Neural cell (in vitro differentiated cells): ENCODE results near the gene POLR3K. TPM values are rescaled to one million over a fixed set of nuclear protein-coding genes. Genes with fewer than 3 reads are reported as not detected.

Experiments used
- H2AFZ ChIP-seq: fragments of 200-600, 300-800 bp; sonication (generic), shearing (Covaris generic); 2 replicates; pipeline ENCODE4 v1.6.0; 2014; ENCODE audit warnings: low read depth, mild to moderate bottlenecking, antibody characterized with exemption, low read length, moderate library complexity
- H3F3A ChIP-seq: fragments of 200-600 bp; shearing (Covaris generic); 2 replicates; pipeline ENCODE4 v1.6.1; 2016; ENCODE audit warnings: mild to moderate bottlenecking, moderate library complexity, mixed read lengths, antibody characterized with exemption, low read length; ENCODE audit not compliant: insufficient read depth, poor library complexity, severe bottlenecking
- H3K27ac ChIP-seq: fragments of 200-600, 300-800 bp; sonication (generic), shearing (Covaris generic); 2 replicates; pipeline ENCODE4 v1.5.1; 2014; ENCODE audit warnings: mild to moderate bottlenecking, low read length, moderate library complexity
- H3K27me3 ChIP-seq: fragments of 300-800, 200-600 bp; sonication (generic), shearing (Covaris generic); 2 replicates; pipeline ENCODE4 v1.6.0; 2014; ENCODE audit warnings: mild to moderate bottlenecking, low read depth, low read length, moderate library complexity; ENCODE audit not compliant: insufficient read depth
- H3K36me3 ChIP-seq: fragments of 300-800, 200-600 bp; sonication (generic), shearing (Covaris generic); 2 replicates; pipeline ENCODE4 v1.5.1; 2014; ENCODE audit warnings: mild to moderate bottlenecking, antibody characterized with exemption, low read length, moderate library complexity; ENCODE audit not compliant: insufficient read depth
- H3K4me2 ChIP-seq: fragments of 300-800, 200-600 bp; sonication (generic), shearing (Covaris generic); 2 replicates; pipeline ENCODE4 v1.6.0; 2014; ENCODE audit warnings: mild to moderate bottlenecking, low read length
- H3K4me3 ChIP-seq: fragments of 300-800, 200-600 bp; sonication (generic), shearing (Covaris generic); 2 replicates; pipeline ENCODE4 v1.5.1; 2014; ENCODE audit warnings: mild to moderate bottlenecking, low read length, moderate library complexity
- H3K79me2 ChIP-seq: fragments of 200-600 bp; shearing (Covaris generic); replicated peaks from 2 replicates; pipeline ENCODE4 v1.6.0; 2014; ENCODE audit warnings: mild to moderate bottlenecking, low read length, moderate library complexity; ENCODE audit not compliant: insufficient read depth
- H3K9ac ChIP-seq: fragments of 300-800, 200-600 bp; sonication (generic), shearing (Covaris generic); 2 replicates; pipeline ENCODE4 v1.6.1; 2016; ENCODE audit warnings: mild to moderate bottlenecking, low read length, mixed read lengths
- H3K9me2 ChIP-seq: fragments of 200-600 bp; shearing (Covaris generic); 2 replicates; pipeline ENCODE4 v1.6.1; 2016; ENCODE audit warnings: mild to moderate bottlenecking, low read length, mixed read lengths; ENCODE audit not compliant: insufficient read depth
- H3K9me3 ChIP-seq: fragments of 200-600, 300-800 bp; sonication (generic), shearing (Covaris generic); 2 replicates; pipeline ENCODE4 v1.6.1; 2016; ENCODE audit warnings: mild to moderate bottlenecking, mixed run types, low read length, moderate library complexity, mixed read lengths
- H4K20me1 ChIP-seq: fragments of 200-600 bp; shearing (Covaris generic); 2 replicates; pipeline ENCODE4 v1.6.1; 2016; ENCODE audit warnings: mild to moderate bottlenecking, mixed run types; ENCODE audit not compliant: insufficient read depth
- CTCF ChIP-seq: fragments of 450-650 bp; IDR thresholded peaks from 2 replicates; pipeline ENCODE4 v1.5.1; 2014; ENCODE audit warnings: antibody characterized with exemption, mild to moderate bottlenecking, moderate library complexity; ENCODE audit not compliant: poor library complexity, severe bottlenecking
- EP300 ChIP-seq: fragments of 450-650 bp; conservative IDR thresholded peaks from 2 replicates; pipeline ENCODE4 v1.6.1; 2014; ENCODE audit warnings: antibody characterized with exemption, mild to moderate bottlenecking, moderate library complexity; ENCODE audit not compliant: poor library complexity, severe bottlenecking
- EZH2 ChIP-seq: fragments of 200-600, 300-800 bp; shearing (Covaris generic), sonication (generic); IDR thresholded peaks from 2 replicates; pipeline ENCODE4 v1.6.1; 2014; ENCODE audit warnings: antibody characterized with exemption, low read length, borderline replicate concordance, mild to moderate bottlenecking; ENCODE audit not compliant: insufficient read depth, poor library complexity, severe bottlenecking
- MXI1 ChIP-seq: fragments of 450-650 bp; conservative IDR thresholded peaks from 2 replicates; pipeline ENCODE4 v1.6.1; 2014; ENCODE audit warnings: antibody characterized with exemption, mild to moderate bottlenecking; ENCODE audit not compliant: poor library complexity, severe bottlenecking
- POLR2AphosphoS5 ChIP-seq: IDR thresholded peaks from 2 replicates; pipeline ENCODE4 v1.6.1; 2012
- RAD21 ChIP-seq: fragments of 450-650 bp; conservative IDR thresholded peaks from 2 replicates; pipeline ENCODE4 v1.6.1; 2014; ENCODE audit warnings: antibody characterized with exemption, mild to moderate bottlenecking, moderate library complexity
- SMC3 ChIP-seq: fragments of 450-650 bp; conservative IDR thresholded peaks from 2 replicates; pipeline ENCODE4 v1.6.1; 2014; ENCODE audit warnings: antibody characterized with exemption, mild to moderate bottlenecking, moderate library complexity; ENCODE audit not compliant: poor library complexity
- TAF1 ChIP-seq: IDR thresholded peaks from 2 replicates; pipeline ENCODE4 v1.6.1; 2012; ENCODE audit warnings: low read depth
- polyA plus RNA-seq: library from polyadenylated mRNA; depleted of rRNA; stranded (reverse); fragments of >200 nt; gene quantifications from 2 replicates; pipeline ENCODE4 v1.2.3, GENCODE V29; 2014
- TF ChIP-seq, protein P1 (sequence below): IDR thresholded peaks from 2 replicates; pipeline ENCODE4 v1.6.1; 2012; ENCODE audit warnings: borderline replicate concordance

Gene POLR3K
- polyA plus RNA-seq, 1 donor from 2014 or later = 7.1 TPM

GRCh38 chr16:58491-59439 is 5.4 kb upstream of the POLR3K start:
- H2AFZ ChIP-seq = no peak overlapping the region
- no peak overlapping the region for H3K27ac ChIP-seq
- no peak overlapping the region for H3K4me2 ChIP-seq
- no peaks in the 10 kb centered on the region for H3K27me3 ChIP-seq
- no peaks in the 10 kb centered on the region for H3K36me3 ChIP-seq
- no peaks in the 10 kb centered on the region for H3F3A ChIP-seq
- H3K9me3 ChIP-seq = no peaks in the 10 kb centered on the region
- no peaks in the 10 kb centered on the region for H4K20me1 ChIP-seq
- peaks cover 10% of the 10 kb centered on the region for H3K79me2 ChIP-seq
- H3K9ac ChIP-seq = no peak overlapping the region
- no peaks in the 10 kb centered on the region for H3K9me2 ChIP-seq
- TF ChIP-seq CTCF (no peak), RAD21 (no peak), POLR2AphosphoS5 (no peak), TAF1 (no peak), MXI1 (no peak), SMC3 (no peak), EP300 (no peak), EZH2 (no peak)
- TF ChIP-seq, protein P1, sequence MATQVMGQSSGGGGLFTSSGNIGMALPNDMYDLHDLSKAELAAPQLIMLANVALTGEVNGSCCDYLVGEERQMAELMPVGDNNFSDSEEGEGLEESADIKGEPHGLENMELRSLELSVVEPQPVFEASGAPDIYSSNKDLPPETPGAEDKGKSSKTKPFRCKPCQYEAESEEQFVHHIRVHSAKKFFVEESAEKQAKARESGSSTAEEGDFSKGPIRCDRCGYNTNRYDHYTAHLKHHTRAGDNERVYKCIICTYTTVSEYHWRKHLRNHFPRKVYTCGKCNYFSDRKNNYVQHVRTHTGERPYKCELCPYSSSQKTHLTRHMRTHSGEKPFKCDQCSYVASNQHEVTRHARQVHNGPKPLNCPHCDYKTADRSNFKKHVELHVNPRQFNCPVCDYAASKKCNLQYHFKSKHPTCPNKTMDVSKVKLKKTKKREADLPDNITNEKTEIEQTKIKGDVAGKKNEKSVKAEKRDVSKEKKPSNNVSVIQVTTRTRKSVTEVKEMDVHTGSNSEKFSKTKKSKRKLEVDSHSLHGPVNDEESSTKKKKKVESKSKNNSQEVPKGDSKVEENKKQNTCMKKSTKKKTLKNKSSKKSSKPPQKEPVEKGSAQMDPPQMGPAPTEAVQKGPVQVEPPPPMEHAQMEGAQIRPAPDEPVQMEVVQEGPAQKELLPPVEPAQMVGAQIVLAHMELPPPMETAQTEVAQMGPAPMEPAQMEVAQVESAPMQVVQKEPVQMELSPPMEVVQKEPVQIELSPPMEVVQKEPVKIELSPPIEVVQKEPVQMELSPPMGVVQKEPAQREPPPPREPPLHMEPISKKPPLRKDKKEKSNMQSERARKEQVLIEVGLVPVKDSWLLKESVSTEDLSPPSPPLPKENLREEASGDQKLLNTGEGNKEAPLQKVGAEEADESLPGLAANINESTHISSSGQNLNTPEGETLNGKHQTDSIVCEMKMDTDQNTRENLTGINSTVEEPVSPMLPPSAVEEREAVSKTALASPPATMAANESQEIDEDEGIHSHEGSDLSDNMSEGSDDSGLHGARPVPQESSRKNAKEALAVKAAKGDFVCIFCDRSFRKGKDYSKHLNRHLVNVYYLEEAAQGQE = no peak
- no peak overlapping the region for H3K4me3 ChIP-seq

DNA sequence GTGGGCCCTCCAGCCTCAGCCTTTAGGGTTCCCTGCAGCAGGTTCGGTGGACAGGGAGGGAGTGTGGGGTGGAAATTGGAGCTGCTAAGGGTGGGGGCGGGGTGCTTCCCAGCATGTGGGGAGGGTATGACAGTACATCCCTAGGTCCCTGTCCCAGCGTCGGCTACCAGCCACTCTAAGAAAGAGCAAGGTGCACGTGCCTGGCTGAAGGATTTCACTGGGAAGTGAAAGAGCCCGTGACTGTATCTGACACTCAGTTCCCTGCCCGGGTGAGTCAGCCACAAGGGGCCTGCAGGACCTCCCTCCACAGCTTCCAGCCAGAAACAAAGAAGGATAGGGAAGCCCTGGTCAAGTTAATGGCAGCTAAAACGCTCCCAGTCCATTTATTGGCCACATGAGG is 4.3 kb upstream of the POLR3K start:
- TF ChIP-seq POLR2AphosphoS5 (no peak), SMC3 (no peak), CTCF (no peak), EP300 (no peak), EZH2 (no peak), MXI1 (no peak), RAD21 (no peak), TAF1 (no peak)
- TF ChIP-seq, protein P1 = no peak
- no peaks in the 10 kb centered on the region for H3K36me3 ChIP-seq
- no peak overlapping the region for H2AFZ ChIP-seq
- H4K20me1 ChIP-seq = no peaks in the 10 kb centered on the region
- H3K4me2 ChIP-seq = no peak overlapping the region
- H3K9me2 ChIP-seq = no peaks in the 10 kb centered on the region
- H3K4me3 ChIP-seq = no peak overlapping the region
- no peaks in the 10 kb centered on the region for H3K9me3 ChIP-seq
- peaks cover 10% of the 10 kb centered on the region for H3K79me2 ChIP-seq
- no peaks in the 10 kb centered on the region for H3F3A ChIP-seq
- no peak overlapping the region for H3K27ac ChIP-seq
- H3K27me3 ChIP-seq = no peaks in the 10 kb centered on the region
- no peak overlapping the region for H3K9ac ChIP-seq
